SK-N-SH (cell line): ENCODE data around the gene COQ9. TPM values are rescaled to one million over a fixed set of nuclear protein-coding genes. Genes with fewer than 3 reads are reported as not detected.

Experiments
- CTCF ChIA-PET: fragments of 300-600, 350-600 bp; formaldehyde crosslinking; extraction: SDS; loops from one replicate; lab custom pipeline; 2021; lab: Yijun Ruan, JAX
- POLR2A ChIA-PET: fragments of 350-600 bp; sonication (Branson Sonifier 250); formaldehyde crosslinking; extraction: SDS; loops from one replicate; lab custom pipeline; 2020; ENCODE audit warnings: antibody characterized with exemption, inconsistent platforms; lab: Yijun Ruan, JAX
- DNase-seq: peaks from one replicate; pipeline ENCODE4 v3.0.0; 2012
- H2AFZ ChIP-seq: fragments of 200-600 bp; sonication (generic); 2 replicates; pipeline ENCODE4 v1.8.1; 2016; ENCODE audit warnings: antibody characterized with exemption, mild to moderate bottlenecking, low read depth
- H3F3A ChIP-seq: fragments of 200-600 bp; sonication (generic); replicated peaks from 2 replicates; pipeline ENCODE3; 2016; ENCODE audit warnings: antibody characterized with exemption, mild to moderate bottlenecking; ENCODE audit not compliant: insufficient read depth
- H3K27ac ChIP-seq, 2 experiments: fragments of 200-500 bp in 1 of 2; fragments of 200-600 bp in 1 of 2; sonication (Bioruptor generic) in 1 of 2; sonication (generic), shearing (Covaris generic) in 1 of 2; 2 replicates each; pipeline versions ENCODE4 v1.5.1 to v1.6.1; 2014 to 2016; ENCODE audit warnings: low read depth in 2 of 2, inconsistent platforms in 1 of 2, low read length in 1 of 2, mild to moderate bottlenecking in 1 of 2, mixed read lengths in 1 of 2
- H3K27me3 ChIP-seq: fragments of 200-600 bp; sonication (generic), shearing (Covaris generic); 2 replicates; pipeline ENCODE4 v1.6.1; 2016; ENCODE audit warnings: mixed run types; ENCODE audit not compliant: insufficient read depth
- H3K36me3 ChIP-seq, 2 experiments: fragments of 200-500 bp in 1 of 2; fragments of 200-600 bp in 1 of 2; sonication (Bioruptor generic) in 1 of 2; sonication (generic) in 1 of 2; replicated peaks in 1 of 2; 2 replicates each; pipeline versions ENCODE3 to v1.5.1; 2014 to 2016; ENCODE audit warnings: low read length in 1 of 2, mild to moderate bottlenecking in 1 of 2; ENCODE audit not compliant: insufficient read depth in 2 of 2, control insufficient read depth in 1 of 2
- H3K4me1 ChIP-seq, 2 experiments: fragments of 200-500 bp in 1 of 2; fragments of 200-600 bp in 1 of 2; sonication (Bioruptor generic) in 1 of 2; sonication (generic), shearing (Covaris generic) in 1 of 2; 2 replicates each; pipeline versions ENCODE4 v1.5.1 to v1.6.1; 2014 to 2016; ENCODE audit warnings: low read depth in 1 of 2, low read length in 1 of 2, mixed run types in 1 of 2; ENCODE audit not compliant: insufficient read depth in 2 of 2, control insufficient read depth in 1 of 2
- H3K4me2 ChIP-seq: fragments of 200-600 bp; sonication (generic), shearing (Covaris generic); 2 replicates; pipeline ENCODE4 v1.6.1; 2017; ENCODE audit warnings: mixed run types
- H3K4me3 ChIP-seq, 2 experiments: fragments of 200-500 bp in 1 of 2; fragments of 200-600 bp in 1 of 2; sonication (Bioruptor generic) in 1 of 2; sonication (generic), shearing (Covaris generic) in 1 of 2; 2 replicates each; pipeline versions ENCODE4 v1.5.1 to v1.8.1; 2014 to 2016; ENCODE audit warnings: low read depth in 2 of 2, inconsistent platforms in 1 of 2, low read length in 1 of 2, mild to moderate bottlenecking in 1 of 2, mixed read lengths in 1 of 2, moderate library complexity in 1 of 2
- H3K79me2 ChIP-seq: fragments of 200-600 bp; sonication (generic); 2 replicates; pipeline ENCODE4 v1.8.1; 2017; ENCODE audit warnings: mild to moderate bottlenecking; ENCODE audit not compliant: insufficient read depth
- H3K9ac ChIP-seq: fragments of 200-600 bp; sonication (generic); 2 replicates; pipeline ENCODE4 v1.6.1; 2017; ENCODE audit warnings: mixed run types
- H3K9me2 ChIP-seq: fragments of 200-600 bp; sonication (generic); 2 replicates; pipeline ENCODE4 v1.6.1; 2017; ENCODE audit warnings: mixed run types
- H3K9me3 ChIP-seq: fragments of 200-600 bp; sonication (generic); 2 replicates; pipeline ENCODE4 v1.6.1; 2017; ENCODE audit warnings: mixed run types, mild to moderate bottlenecking, moderate library complexity
- H4K20me1 ChIP-seq: fragments of 200-600 bp; sonication (generic); 2 replicates; pipeline ENCODE4 v1.6.1; 2017; ENCODE audit warnings: mild to moderate bottlenecking, mixed run types; ENCODE audit not compliant: insufficient read depth
- CHD2 ChIP-seq: fragments of 150-350 bp; IDR thresholded peaks from 2 replicates; pipeline ENCODE4 v1.6.1; 2018; ENCODE audit warnings: low read length; ENCODE audit not compliant: partially characterized antibody
- EP300 ChIP-seq, 2 experiments: IDR thresholded peaks; 2 replicates each; pipeline versions ENCODE4 v1.4.0 to v1.6.1; 2012; ENCODE audit warnings: borderline replicate concordance in 1 of 2, low read depth in 1 of 2, low read length in 1 of 2
- FOXJ3 ChIP-seq: sonication (generic); formaldehyde crosslinking; IDR thresholded peaks from 2 replicates; pipeline ENCODE4 v1.5.1; 2020; ENCODE audit warnings: mild to moderate bottlenecking, missing genetic modification reagents
- GABPA ChIP-seq: IDR thresholded peaks from 2 replicates; pipeline ENCODE4 v1.4.0; 2012; ENCODE audit warnings: low read depth, mild to moderate bottlenecking
- GATA2 ChIP-seq: sonication (generic); formaldehyde crosslinking; IDR thresholded peaks from 2 replicates; pipeline ENCODE4 v1.5.0; 2020; ENCODE audit warnings: mild to moderate bottlenecking, missing genetic modification reagents
- MEF2A ChIP-seq: IDR thresholded peaks from 2 replicates; pipeline ENCODE4 v1.4.0; 2012; ENCODE audit warnings: low read depth, borderline replicate concordance
- RXRA ChIP-seq: IDR thresholded peaks from 2 replicates; pipeline ENCODE4 v1.4.0; 2012; ENCODE audit warnings: low read depth, mild to moderate bottlenecking, borderline replicate concordance
- TAF1 ChIP-seq: IDR thresholded peaks from 2 replicates; pipeline ENCODE4 v1.6.1; 2012; ENCODE audit warnings: low read depth, mild to moderate bottlenecking, low read length, moderate library complexity, borderline replicate concordance
- TCF12 ChIP-seq: IDR thresholded peaks from 2 replicates; pipeline ENCODE4 v1.4.0; 2012
- WGBS: methylation state at CpG from one replicate; pipeline ENCODE4 v1.1.6; 2017; ENCODE audit warnings: low lambda C conversion rate; 5-methylcytosine and 5-hydroxymethylcytosine counted together
- polyA plus RNA-seq, 3 experiments: library from polyadenylated mRNA; depleted of rRNA; stranded (reverse); fragments of >200 nt; gene quantifications; 2 replicates each; pipeline ENCODE4 v1.2.3, GENCODE V29; 2012
- TF ChIP-seq, protein P1 (sequence below): IDR thresholded peaks from 2 replicates; pipeline ENCODE4 v1.6.1; 2012; ENCODE audit warnings: mild to moderate bottlenecking, low read depth, low read length, moderate library complexity

The COQ9 gene
- polyA plus RNA-seq, 1 of the 3 experiments (the other 2 are of a cell fraction) = 81.2 TPM

DNA sequence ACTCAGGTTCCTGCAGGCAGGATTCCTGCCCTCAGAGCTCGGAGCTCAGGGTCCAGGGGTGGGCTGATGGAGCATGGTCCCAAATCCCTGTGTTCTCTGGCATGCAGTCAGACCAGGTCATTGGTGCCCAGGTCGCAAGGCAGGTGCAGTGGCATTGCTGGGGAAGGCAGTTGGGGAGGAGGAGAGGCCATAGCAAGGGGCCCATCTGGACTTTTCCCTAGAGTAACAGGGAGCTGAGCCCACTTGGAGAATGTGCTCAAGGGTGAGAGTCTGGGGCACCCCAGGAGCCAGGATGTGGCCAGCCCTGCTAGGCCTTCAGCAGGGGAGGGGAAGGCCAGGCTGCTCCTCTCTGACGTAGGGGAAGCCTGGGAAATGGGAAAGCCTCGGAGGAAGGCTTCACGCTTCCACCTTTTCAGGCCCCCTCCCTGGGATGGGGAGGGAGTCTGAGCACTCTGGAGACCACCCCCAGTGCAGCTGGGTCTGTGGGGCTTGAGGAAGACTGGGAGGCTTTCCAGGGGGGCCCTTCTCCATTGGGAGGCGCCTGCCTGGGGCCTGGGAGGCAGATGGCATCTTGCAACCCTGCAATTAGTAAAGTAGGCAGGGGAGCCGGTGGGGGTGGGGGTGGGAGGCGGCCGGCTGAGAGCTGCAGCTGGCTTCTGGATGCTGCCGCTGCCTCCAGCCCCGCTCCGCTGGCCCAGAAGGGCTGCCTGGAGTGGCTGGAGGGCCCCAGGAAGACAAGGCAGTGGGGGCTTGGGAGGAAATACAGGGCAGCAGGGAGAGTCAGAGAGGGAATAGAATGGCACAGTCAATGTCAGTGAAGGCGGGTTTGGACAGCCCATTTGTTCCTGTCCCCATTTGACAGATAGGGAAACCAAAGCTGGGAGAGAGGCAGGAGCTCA is 60.1 kb downstream of the COQ9 start:
- TF ChIP-seq GATA2 (CRISPR knock-in tag) = 0 out of 2 replicates have a peak, but pooled peaks have one; percentile 10
- no peak for TF ChIP-seq RXRA
- peak; percentile 23 for TF ChIP-seq CHD2
- TF ChIP-seq GABPA = no peak
- TF ChIP-seq EP300 (IDR thresholded peaks at IDR 0.05; ENCODE audit: borderline replicate concordance in 1 of 2, low read depth in 1 of 2, low read length in 1 of 2) = 0 out of 4 replicates have a peak, but pooled peaks of 1 of the 2 experiments have one; percentile 24
- no peaks in the 10 kb centered on the region for H3K9me3 ChIP-seq
- peak overlapping the region in 1 of 2 experiments; percentile 99; a peak in 3 of 4 replicates for H3K27ac ChIP-seq
- POLR2A ChIA-PET = interaction anchor here (1.2 to 5.4 kb wide), 4 partner anchors 24 to 135 kb away, joined by 4 to 152 read pairs (median 28); partner anchors contain the start of genes CX3CL1, DOK4 and POLR2C
- whole genome bisulfite sequencing = 61% methylated on average over 9 of the region's 13 CpGs
- H3K36me3 ChIP-seq = no peaks in the 10 kb centered on the region
- no peak overlapping the region for H3K9ac ChIP-seq
- H2AFZ ChIP-seq = no peak overlapping the region
- no peaks in the 10 kb centered on the region for H3K9me2 ChIP-seq
- H3K4me3 ChIP-seq = no peak overlapping the region
- H4K20me1 ChIP-seq = no peaks in the 10 kb centered on the region
- no peak overlapping the region for H3K4me2 ChIP-seq
- peak; percentile 82 for DNase-seq
- CTCF ChIA-PET = interaction anchor here (1.7 to 23.0 kb wide), 4 partner anchors 13 to 86 kb away, joined by 9 to 426 read pairs (median 185); partner anchors contain the start of genes DOK4 and POLR2C
- peaks cover 0 to 56% of the 10 kb centered on the region in 2 experiments; a peak in 1 of 4 replicates for H3K4me1 ChIP-seq
- no peaks in the 10 kb centered on the region for H3K79me2 ChIP-seq
- H3F3A ChIP-seq = no peaks in the 10 kb centered on the region
- H3K27me3 ChIP-seq = no peaks in the 10 kb centered on the region

DNA sequence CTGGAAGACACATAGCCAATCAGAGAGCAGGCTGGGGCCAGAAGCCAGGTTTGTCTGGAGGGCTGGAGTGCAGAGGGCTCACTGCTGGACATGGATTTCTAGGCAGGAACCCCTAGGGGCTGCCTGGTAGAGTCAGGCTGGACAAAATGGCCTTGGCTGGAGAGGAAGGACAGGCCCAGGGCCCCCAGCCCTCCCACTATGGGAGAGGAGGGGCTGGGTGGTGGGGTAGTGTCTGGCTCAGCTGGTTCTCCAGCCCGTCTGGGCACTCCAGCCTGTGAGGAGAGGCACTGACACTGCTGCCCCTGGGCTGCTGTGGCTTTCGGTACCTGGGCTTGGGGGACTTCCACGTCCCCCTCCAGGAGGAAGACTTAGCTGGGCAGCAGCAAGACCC is 60.8 kb downstream of the COQ9 start:
- Histone ChIP-seq H3K79me2 (no peaks in the 10 kb centered on the region), H4K20me1 (no peaks in the 10 kb centered on the region), H3K9me3 (no peaks in the 10 kb centered on the region), H3K9ac (no peak overlapping the region), H3K4me1 (peaks cover 0 to 53% of the 10 kb centered on the region in 2 experiments; a peak in 1 of 4 replicates), H3K36me3 (no peaks in the 10 kb centered on the region), H3F3A (no peaks in the 10 kb centered on the region), H2AFZ (no peak overlapping the region), H3K4me2 (no peak overlapping the region), H3K4me3 (no peak overlapping the region), H3K27me3 (no peaks in the 10 kb centered on the region), H3K9me2 (no peaks in the 10 kb centered on the region), H3K27ac (peak overlapping the region in 1 of 2 experiments; percentile 99; a peak in 2 of 4 replicates)
- ChIA-PET POLR2A (interaction anchor here (1.2 to 5.4 kb wide), 3 partner anchors 25 to 135 kb away, joined by 4 to 152 read pairs (median 52); partner anchors contain the start of genes CX3CL1 and DOK4), CTCF (interaction anchor here (1.7 to 23.0 kb wide), 4 partner anchors 12 to 86 kb away, joined by 9 to 426 read pairs (median 185); partner anchors contain the start of genes DOK4 and POLR2C)
- peak; percentile 75 for DNase-seq
- no CpG with 5 or more reads among the region's 3 CpGs for WGBS
- TF ChIP-seq MEF2A (no peak), CHD2 (no peak), FOXJ3 (no peak), GABPA (no peak), TAF1 (no peak), EP300 (IDR thresholded peaks at IDR 0.05; ENCODE audit: borderline replicate concordance in 1 of 2, low read depth in 1 of 2, low read length in 1 of 2) (peak in 1 of 2 experiments; percentile 2; a peak in 1 of 4 replicates), TCF12 (no peak)
- TF ChIP-seq, protein P1, sequence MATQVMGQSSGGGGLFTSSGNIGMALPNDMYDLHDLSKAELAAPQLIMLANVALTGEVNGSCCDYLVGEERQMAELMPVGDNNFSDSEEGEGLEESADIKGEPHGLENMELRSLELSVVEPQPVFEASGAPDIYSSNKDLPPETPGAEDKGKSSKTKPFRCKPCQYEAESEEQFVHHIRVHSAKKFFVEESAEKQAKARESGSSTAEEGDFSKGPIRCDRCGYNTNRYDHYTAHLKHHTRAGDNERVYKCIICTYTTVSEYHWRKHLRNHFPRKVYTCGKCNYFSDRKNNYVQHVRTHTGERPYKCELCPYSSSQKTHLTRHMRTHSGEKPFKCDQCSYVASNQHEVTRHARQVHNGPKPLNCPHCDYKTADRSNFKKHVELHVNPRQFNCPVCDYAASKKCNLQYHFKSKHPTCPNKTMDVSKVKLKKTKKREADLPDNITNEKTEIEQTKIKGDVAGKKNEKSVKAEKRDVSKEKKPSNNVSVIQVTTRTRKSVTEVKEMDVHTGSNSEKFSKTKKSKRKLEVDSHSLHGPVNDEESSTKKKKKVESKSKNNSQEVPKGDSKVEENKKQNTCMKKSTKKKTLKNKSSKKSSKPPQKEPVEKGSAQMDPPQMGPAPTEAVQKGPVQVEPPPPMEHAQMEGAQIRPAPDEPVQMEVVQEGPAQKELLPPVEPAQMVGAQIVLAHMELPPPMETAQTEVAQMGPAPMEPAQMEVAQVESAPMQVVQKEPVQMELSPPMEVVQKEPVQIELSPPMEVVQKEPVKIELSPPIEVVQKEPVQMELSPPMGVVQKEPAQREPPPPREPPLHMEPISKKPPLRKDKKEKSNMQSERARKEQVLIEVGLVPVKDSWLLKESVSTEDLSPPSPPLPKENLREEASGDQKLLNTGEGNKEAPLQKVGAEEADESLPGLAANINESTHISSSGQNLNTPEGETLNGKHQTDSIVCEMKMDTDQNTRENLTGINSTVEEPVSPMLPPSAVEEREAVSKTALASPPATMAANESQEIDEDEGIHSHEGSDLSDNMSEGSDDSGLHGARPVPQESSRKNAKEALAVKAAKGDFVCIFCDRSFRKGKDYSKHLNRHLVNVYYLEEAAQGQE = no peak
